Kidney tubule cell (primary cell): ENCODE data around the gene PDCD1.
"Not testable (repeated sequence)": the region's sequence is repeated elsewhere in the genome, so short reads cannot be mapped to it uniquely, and the experiment has no call there.

Source experiments
- DNase-seq: peaks from one replicate; pipeline ENCODE4 v3.0.0-alpha.2; 2018; ENCODE audit warnings: low spot score

PDCD1 gene

DNA sequence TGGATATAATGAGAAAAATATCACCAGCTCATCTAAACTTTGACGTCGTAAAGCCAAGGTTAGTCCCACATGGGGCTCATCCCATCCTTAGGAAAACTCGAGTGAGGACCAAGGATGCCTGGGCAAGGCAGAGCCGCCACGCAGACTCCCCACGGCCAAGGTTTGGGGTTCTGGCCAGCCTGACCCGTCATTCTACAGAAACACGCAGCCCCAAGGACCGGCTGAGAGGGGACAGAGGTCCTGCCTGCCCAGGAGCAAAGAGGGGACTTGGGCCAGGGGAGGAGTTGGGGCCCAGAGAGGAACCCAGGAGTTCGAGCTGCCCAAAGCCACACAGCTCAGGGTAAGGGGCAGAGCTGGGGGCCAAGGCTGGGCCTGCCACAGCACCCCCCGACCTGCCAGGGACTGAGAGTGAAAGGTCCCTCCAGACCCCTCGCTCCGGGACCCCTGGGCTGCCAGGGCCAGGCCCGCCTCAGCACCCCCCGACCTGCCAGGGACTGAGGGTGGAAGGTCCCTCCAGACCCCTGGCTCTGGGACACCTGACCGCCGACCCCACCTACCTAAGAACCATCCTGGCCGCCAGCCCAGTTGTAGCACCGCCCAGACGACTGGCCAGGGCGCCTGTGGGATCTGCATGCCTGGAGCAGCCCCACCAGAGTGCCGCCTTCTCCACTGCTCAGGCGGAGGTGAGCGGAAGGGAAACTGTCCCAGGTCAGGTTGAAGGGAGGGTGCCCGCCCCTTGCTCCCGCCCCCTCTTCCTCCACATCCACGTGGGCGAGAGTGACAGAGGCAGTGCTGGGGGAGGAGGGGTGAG, at the start of gene PDCD1:
Gene PDCD1, minus strand, starts transcription at position 689 of the 811 bp plus-strand sequence. Its CDS starts 56 bp downstream, at position 633.
- DNase-seq = peak; percentile 50

DNA sequence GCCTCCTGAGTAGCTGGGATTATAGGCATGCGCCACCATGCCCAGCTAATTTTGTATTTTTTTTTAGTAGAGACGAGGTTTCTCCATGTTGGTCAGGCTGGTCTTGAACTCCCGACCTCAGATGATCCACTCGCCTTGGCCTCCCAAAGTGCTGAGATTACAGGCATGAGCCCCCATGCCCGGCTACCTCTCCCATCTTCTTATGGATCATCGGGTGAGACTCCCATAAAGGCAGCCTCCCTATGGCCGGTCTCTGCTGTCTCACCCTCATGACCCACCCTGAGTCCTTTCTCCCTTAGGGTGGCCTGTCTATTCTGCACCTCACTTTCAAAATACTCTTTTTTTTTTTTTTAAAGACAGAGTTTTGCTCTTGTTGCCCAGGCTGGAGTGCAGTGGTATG, 49.1 kb upstream of the PDCD1 start:
- not testable (repeated sequence) for DNase-seq

GRCh38 chr2:241906826-241907570, 48.3 kb upstream of the PDCD1 start:
- no peak for DNase-seq

DNA sequence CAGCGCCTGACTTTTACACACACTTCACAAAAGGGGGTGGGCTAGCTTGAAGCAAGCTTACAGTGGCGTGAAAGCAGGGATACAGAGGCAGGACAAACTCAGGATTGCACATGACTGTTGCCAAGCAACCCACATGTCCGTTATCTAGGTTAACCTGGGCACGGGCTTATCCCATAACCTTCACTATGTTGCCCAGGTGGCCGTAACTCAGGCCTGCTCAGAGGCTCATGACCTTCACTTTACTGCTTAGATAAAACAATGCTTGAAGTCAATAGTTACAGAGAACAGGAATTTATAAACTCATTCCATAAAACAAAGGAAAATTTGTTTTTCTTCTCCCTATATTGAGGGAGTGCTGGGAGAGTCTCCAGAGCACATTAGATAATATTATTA, 47.7 kb upstream of the PDCD1 start:
- DNase-seq = not testable (repeated sequence)

DNA sequence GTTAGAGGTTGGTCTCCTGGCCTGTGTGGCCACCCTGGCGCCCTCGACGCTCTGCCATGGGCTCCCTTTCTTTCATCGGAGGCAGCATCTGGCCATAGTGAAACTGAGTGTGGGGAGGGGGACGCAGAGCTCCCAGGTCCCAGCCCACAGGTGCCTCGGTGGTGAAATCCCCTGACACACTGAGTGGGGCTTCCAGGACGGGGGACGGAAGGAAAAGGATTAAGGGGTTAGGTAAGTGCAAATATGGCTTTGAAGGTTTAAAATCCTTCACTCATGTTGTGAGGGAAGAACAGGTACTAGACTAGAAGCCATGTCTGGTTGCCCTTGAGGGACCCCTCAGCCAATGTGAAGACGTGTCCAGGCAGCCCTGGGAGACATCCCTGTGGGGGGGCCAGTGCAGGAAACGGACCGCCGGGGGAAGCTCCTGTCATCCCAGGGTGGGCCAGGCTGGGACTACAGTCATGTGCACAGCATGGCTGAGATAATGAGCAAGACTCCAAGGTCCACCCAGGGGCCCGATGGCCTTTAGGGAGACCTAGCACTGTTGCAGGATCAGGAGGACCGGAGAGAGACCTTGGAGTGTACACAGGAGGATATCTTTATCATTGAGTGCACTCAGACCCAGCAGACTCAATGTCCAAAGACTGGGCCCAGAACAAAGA, 47.2 kb upstream of the PDCD1 start:
- no peak for DNase-seq

DNA sequence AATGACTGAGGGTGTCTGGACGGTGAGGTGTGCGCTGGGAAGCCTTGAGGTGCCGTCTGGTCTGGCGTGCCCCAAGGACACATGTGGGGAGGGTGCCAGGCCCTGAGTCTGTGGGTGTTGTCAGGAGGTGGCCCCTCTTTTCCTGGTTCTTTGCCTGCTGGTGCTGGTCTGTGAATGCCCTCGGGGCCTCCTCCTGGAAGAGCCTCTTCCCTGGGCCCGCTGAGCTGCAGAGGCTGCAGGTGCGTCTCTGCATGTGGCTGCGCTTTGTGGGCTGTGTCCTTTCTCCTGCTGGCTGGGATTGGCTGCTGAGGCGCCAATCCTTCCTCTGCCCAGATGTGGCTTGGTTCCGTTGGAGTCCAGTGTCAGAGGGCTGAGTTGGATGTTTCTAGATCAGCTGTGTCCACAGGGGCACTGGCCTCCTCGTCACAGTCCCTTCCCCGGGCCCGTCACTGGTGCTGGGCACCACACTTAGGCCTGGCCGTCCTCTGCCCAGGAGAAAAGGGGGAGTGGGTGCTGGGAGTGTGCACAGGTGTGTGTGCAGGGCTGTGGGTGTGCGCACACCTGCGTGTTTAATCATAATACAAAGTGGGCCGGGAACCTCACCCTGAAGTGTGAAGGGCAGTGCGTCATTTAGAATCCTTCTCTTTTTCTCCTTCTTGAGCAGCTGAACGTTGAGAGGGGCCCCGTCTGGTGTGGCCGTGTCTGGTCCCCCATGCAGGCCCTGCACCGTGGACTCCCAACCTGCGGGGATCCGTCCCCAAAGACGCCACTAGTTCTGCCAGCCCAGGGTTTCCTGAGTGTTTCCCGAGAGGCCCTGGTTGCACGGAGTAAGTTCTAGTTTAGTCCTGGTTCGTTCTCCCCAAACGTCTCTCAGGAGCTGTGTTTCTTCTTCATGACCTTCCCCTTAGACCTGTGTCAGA, 46.4 kb upstream of the PDCD1 start:
- no peak for DNase-seq

DNA sequence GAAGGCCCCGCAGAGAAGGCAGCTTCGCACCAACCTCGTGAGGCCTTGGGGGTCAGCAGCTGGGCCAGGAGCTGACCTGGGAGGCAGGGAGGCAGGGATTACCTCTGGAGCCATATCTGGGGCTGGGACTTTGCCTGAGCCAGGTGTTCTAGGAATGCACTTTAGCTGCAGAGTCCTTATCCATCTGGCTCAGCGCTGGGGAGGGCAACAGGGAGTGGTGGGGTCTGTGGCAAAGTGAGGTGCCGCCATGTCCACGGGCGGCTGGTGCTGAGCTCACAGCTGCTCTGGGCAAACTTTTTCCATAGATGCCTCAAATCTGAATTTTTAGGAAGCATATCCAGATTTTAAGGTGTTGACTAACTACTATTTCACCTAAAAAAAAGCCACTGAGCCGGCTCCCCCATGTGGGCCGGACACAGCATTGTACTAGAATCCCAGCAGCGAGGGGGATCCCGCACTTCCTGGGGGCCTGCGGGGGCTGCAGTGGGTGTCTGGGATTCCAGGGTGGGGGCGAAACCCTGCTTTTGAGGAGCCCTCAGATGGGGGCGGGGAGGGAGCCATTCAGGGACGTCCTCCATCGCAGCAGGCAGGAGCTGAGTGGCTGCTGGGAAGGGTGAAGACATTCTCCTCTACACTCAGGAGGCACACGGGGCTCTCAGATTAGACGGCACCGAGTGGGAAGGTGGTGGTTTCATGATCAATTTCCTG, 45.5 kb upstream of the PDCD1 start:
- DNase-seq = no peak

GRCh38 chr2:241903121-241904010, 44.7 kb upstream of the PDCD1 start:
- no peak for DNase-seq

- no peak for DNase-seq
Observed at GRCh38 chr2:241902357-241902991, 43.8 kb upstream of the PDCD1 start.

DNA sequence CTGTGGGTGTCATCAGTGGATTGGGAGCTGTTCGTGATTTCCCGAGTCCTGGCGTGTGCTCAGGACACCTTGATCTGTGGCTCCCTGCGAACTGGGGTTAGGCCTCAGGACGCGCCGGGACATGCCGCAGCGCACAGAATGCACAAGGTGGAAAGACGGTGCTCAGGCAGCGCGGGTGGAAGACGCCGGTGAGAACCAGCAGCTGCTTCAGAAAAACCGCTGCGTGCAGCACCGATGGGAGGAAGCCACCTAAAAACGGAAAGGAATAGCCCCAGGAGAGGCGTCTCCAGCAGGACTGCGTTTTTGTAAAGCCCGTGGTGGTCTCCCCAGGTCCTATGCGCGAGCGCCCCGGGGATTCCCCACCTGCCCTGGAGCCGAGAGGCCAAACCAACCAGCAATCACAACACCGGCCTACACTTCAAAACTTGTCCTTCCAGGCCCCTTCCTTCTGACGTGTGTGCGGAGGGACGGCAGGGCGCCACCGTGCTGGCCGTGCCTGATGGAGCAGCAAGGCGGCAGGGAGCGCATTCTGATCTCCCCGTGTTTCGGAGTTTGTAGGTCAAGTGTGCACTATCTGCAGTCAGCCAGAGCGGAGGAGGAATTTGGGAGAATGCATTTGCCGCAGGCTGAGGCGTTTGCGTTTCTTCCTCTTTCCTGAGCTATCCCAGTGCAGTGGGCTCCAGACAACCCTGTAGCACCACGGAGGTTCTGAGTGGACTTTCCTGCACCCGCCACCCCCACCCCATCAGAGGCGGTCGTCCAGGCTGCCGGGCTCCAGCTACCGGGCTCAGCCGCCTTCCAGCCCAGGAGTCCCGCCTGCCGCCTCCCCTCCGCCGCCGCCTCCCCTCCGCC, 43.0 kb upstream of the PDCD1 start:
- peak; percentile 32 for DNase-seq

DNA sequence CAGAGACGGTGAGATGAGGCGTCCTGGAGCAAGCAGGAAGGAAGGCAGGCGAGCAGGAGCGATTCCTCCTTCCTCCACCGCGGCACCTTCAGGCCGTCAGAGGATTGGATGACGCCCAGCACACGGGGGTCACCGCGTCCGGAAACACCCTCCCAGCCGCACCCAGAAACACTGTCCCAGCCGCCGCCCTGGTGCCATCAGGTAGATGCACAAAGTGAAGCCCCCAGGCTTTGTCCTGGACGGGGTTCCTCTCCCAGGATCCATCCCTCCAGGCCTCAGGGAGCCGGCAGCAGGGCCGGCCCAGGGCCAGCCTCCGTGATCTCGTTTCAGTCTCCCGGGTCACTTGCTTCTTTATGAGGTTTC, 42.3 kb upstream of the PDCD1 start:
- no peak for DNase-seq

DNA sequence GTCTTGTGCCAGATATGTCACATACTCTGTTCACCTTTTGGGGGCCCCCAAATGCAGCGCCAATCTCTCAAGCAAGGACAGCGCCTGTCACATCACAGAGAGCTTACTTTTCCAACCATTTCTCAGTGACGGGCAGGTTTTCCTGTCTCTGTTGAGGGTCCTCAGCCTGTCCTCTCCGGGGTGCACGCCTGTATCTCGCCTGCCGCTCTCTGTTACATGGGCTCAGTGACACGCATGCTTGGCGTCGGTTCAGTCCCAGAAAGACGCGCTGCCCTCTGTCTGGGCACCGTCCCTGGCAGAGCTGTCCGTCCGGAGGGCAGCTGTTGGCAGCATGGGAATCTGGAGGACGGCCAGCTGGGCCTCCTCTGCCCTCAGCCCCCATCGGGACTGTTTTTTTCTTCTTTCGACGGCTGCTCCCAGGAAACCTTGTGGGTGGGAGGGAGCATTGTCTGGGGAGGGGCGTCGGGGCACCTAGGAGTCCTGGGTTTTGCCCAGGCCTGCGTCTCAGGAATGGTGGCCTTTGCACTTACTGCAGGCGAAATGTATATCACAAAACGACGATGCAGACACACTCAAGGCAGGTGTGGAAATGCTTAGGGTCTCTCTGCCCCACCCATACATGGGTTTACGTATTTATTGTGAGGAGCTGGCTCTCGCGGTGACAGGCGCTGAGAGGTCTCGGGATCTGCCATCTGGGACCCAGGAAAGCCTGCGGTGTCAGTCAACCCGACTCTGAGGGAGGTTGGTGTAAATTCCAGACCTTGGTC, 41.7 kb upstream of the PDCD1 start:
- DNase-seq = no peak

DNA sequence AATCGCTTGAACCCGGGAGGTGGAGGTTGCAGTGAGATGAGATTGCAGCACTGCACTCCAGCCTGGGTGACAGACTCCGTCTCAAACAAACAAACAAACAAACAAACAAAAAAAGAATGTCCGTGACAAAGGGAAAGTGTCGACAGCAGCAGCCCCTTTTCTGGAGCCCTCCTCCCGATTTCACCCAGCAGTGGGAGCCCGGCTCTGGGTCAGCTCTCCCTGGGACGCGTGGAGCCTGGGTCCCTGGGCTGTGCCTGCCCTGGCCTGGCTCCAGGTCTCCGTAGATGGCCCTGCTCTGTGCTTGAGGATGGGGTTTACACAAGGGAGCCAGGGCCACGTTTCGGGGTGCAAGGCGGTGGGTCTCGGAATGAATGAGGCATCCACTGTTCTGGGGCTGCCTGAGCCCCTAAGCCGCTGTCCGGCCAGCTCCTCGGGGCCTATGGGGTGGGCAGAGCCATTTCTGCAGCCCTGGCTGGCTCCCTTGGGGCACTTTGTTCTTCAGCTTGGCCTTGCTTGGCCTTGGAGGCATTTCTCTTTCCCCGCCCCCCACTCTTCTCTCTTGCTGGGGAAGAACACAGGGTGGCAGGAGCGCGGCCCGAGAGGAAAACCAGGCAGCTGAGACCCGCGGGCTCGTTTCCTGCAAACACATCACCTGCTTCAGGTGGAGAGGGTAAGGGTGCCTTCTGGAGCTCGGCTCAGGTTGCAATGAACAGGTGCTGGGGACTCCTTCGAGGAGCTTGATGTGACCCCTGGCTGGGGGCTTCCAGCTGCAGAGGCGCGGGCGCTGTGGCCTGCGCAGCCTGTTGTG, 40.0 kb upstream of the PDCD1 start:
- DNase-seq = no peak

DNA sequence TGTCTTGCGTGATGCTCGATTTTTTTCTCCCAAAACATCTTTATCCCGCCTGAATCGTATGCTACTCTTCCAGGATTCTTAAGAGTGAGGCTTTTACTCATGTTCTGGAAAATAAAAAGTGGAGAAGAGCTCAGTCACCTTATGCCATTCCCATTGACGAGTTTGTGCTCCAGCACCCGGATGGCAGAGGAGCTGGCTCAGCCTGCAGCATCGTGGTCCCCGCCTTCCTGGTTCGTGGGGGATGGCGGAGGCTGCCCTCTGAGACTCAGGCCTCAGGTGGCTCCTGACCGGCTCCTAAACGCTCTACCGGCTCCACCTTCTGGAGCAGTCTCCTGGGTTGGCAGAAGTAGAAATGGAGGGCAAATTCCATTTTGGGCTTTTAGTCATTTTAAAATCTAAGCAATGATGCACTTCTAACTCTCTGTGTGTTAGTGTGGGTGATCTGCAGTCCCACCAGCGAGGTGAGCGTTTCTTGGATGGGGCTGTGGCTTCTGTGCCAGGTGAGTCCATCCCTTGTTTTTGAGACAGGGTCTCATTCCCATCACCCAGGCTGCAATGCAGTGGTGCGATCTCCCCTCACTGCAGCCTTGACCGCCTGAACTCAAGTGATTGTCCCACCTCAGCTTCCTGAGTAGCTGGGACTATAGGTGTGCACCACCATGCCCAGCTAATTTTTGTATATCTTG, 38.7 kb upstream of the PDCD1 start:
- no peak for DNase-seq

DNA sequence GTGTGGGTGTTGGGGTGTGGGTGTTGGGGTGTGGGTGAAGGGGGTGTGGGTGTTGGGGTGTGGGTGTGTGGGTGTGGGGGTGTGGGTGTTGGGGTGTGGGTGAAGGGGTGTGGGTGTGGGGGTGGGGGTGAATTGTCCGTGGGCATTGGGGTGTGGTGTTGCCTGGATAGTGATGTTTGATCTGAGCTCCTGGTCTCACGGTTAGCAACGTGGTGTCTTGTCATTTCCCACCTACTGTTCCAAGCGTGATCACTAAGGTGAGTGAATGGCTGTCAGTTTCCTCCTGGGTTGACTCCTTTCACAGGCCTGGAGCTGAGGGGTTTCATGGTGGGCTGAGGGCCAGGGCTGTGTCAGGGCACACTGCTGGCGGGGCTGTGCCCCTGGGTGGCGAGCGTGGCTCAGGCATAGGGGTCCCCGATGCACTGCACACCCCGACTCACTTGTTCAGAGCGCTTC, 38.1 kb upstream of the PDCD1 start:
- DNase-seq = no peak
